Mononuclear cell (primary cell): ENCODE data around the gene TEX101. TPM values are rescaled to one million over a fixed set of nuclear protein-coding genes. Genes with fewer than 3 reads are reported as not detected.
"Not testable (repeated sequence)": the region's sequence is repeated elsewhere in the genome, so short reads cannot be mapped to it uniquely, and the experiment has no call there.

ENCODE experiments used
- H3K27me3 ChIP-seq: 2 replicates; pipeline ENCODE4 v1.6.0; 2011; ENCODE audit warnings: low read length, control low read depth; ENCODE audit not compliant: insufficient read depth
- H3K4me1 ChIP-seq: 2 replicates; pipeline ENCODE4 v1.5.1; 2011; ENCODE audit warnings: mild to moderate bottlenecking, low read length, control low read depth; ENCODE audit not compliant: insufficient read depth
- H3K4me3 ChIP-seq: 2 replicates; pipeline ENCODE4 v1.5.1; 2011; ENCODE audit warnings: mild to moderate bottlenecking, low read length, moderate library complexity
- H3K9me3 ChIP-seq: 2 replicates; pipeline ENCODE4 v1.5.1; 2011; ENCODE audit warnings: low read depth, mild to moderate bottlenecking, control low read depth, low read length
- total RNA-seq: library from RNA; depleted of rRNA; stranded (reverse); fragments of >200 nt; gene quantifications from one replicate; pipeline ENCODE4 v1.2.3, GENCODE V29; 2012

The TEX101 gene
- total RNA-seq, 1 donor, result 0.10 TPM

- Histone ChIP-seq H3K4me3 (no peak overlapping the region), H3K4me1 (peaks cover 30% of the 10 kb centered on the region), H3K9me3 (no peaks in the 10 kb centered on the region), H3K27me3 (no peaks in the 10 kb centered on the region)
Measured at GRCh38 chr19:43433689-43434088, 19.0 kb downstream of the TEX101 start.

- no peaks in the 10 kb centered on the region for H3K9me3 ChIP-seq
- H3K27me3 ChIP-seq, result no peaks in the 10 kb centered on the region
- peaks cover 36% of the 10 kb centered on the region for H3K4me1 ChIP-seq
- H3K4me3 ChIP-seq, result no peak overlapping the region
Measured at GRCh38 chr19:43435775-43436174, 21.1 kb downstream of the TEX101 start.

GRCh38 chr19:43437284-43437683 lies 22.6 kb downstream of the TEX101 start:
- H3K4me1 ChIP-seq, result peaks cover 48% of the 10 kb centered on the region
- H3K27me3 ChIP-seq, H3K4me3 ChIP-seq, H3K9me3 ChIP-seq: not testable (repeated sequence)

- H3K9me3 ChIP-seq, result no peaks in the 10 kb centered on the region
- no peak overlapping the region for H3K4me3 ChIP-seq
- no peaks in the 10 kb centered on the region for H3K27me3 ChIP-seq
- H3K4me1 ChIP-seq, result peaks cover 48% of the 10 kb centered on the region
Measured at GRCh38 chr19:43437712-43438111, 23.0 kb downstream of the TEX101 start.

- Histone ChIP-seq H3K4me1 (peaks cover 44% of the 10 kb centered on the region), H3K27me3 (no peaks in the 10 kb centered on the region), H3K4me3 (no peak overlapping the region), H3K9me3 (no peaks in the 10 kb centered on the region)
Measured at GRCh38 chr19:43438291-43439031, 23.8 kb downstream of the TEX101 start.

- Histone ChIP-seq H3K9me3 (no peaks in the 10 kb centered on the region), H3K4me3 (no peak overlapping the region), H3K4me1 (peaks cover 44% of the 10 kb centered on the region), H3K27me3 (no peaks in the 10 kb centered on the region)
Measured at GRCh38 chr19:43439032-43439708, 24.5 kb downstream of the TEX101 start.

GRCh38 chr19:43439709-43440063 lies 25.0 kb downstream of the TEX101 start:
- no peak overlapping the region for H3K4me3 ChIP-seq
- peaks cover 46% of the 10 kb centered on the region for H3K4me1 ChIP-seq
- H3K27me3 ChIP-seq, result no peaks in the 10 kb centered on the region
- no peaks in the 10 kb centered on the region for H3K9me3 ChIP-seq

- H3K27me3 ChIP-seq, result no peaks in the 10 kb centered on the region
- no peak overlapping the region for H3K4me3 ChIP-seq
- no peaks in the 10 kb centered on the region for H3K9me3 ChIP-seq
- H3K4me1 ChIP-seq, result peaks cover 57% of the 10 kb centered on the region
Measured at GRCh38 chr19:43441716-43442115, 27.0 kb downstream of the TEX101 start.

GRCh38 chr19:43444091-43444490 lies 29.4 kb downstream of the TEX101 start:
- H3K9me3 ChIP-seq, result not testable (repeated sequence)

GRCh38 chr19:43444531-43445287 lies 30.0 kb downstream of the TEX101 start:
- Histone ChIP-seq H3K4me1 (peaks cover 38% of the 10 kb centered on the region), H3K27me3 (no peaks in the 10 kb centered on the region), H3K9me3 (no peaks in the 10 kb centered on the region), H3K4me3 (no peak overlapping the region)

More at GRCh38 chr19:43444091-43444490, 29.4 kb downstream of the TEX101 start:
- H3K27me3 ChIP-seq, H3K4me3 ChIP-seq: not testable (repeated sequence)
- peaks cover 42% of the 10 kb centered on the region for H3K4me1 ChIP-seq

GRCh38 chr19:43445426-43445825 lies 30.7 kb downstream of the TEX101 start:
- no peaks in the 10 kb centered on the region for H3K27me3 ChIP-seq
- H3K4me1 ChIP-seq, result peaks cover 34% of the 10 kb centered on the region
- H3K9me3 ChIP-seq, result no peaks in the 10 kb centered on the region
- no peak overlapping the region for H3K4me3 ChIP-seq

- Histone ChIP-seq H3K4me3 (no peak overlapping the region), H3K27me3 (no peaks in the 10 kb centered on the region), H3K4me1 (peaks cover 30% of the 10 kb centered on the region), H3K9me3 (no peaks in the 10 kb centered on the region)
Measured at GRCh38 chr19:43446746-43447489, 32.2 kb downstream of the TEX101 start.

GRCh38 chr19:43447655-43448054 lies 33.0 kb downstream of the TEX101 start:
- H3K4me1 ChIP-seq, result peaks cover 26% of the 10 kb centered on the region
- H3K4me3 ChIP-seq, result no peak overlapping the region
- H3K9me3 ChIP-seq, result no peaks in the 10 kb centered on the region
- no peaks in the 10 kb centered on the region for H3K27me3 ChIP-seq

GRCh38 chr19:43450545-43450997 lies 35.9 kb downstream of the TEX101 start:
- Histone ChIP-seq H3K27me3 (no peaks in the 10 kb centered on the region), H3K4me1 (peaks cover 21% of the 10 kb centered on the region), H3K4me3 (no peak overlapping the region), H3K9me3 (no peaks in the 10 kb centered on the region)

GRCh38 chr19:43452582-43452981 lies 37.9 kb downstream of the TEX101 start:
- Histone ChIP-seq H3K9me3 (no peaks in the 10 kb centered on the region), H3K4me3 (no peak overlapping the region), H3K27me3 (no peaks in the 10 kb centered on the region), H3K4me1 (peaks cover 15% of the 10 kb centered on the region)
